HepG2 (cell line): ENCODE results near the gene TRA2B. TPM values are rescaled to one million over a fixed set of nuclear protein-coding genes. Genes with fewer than 3 reads are reported as not detected.

ENCODE experiments used
- ARHGAP35 ChIP-seq: sonication (generic); formaldehyde crosslinking; IDR thresholded peaks from 2 replicates; pipeline ENCODE4 v1.9.0; 2022; ENCODE audit warnings: mild to moderate bottlenecking, inconsistent platforms, moderate library complexity, missing genetic modification reagents, borderline replicate concordance
- ARID3A ChIP-seq: IDR thresholded peaks from 2 replicates; pipeline ENCODE4 v1.6.1; 2012; ENCODE audit warnings: low read depth, low read length, improper control_type of control experiment
- CREB1 ChIP-seq, 2 experiments: fragments of 450-650 bp in 1 of 2; IDR thresholded peaks; 2 replicates each; pipeline ENCODE4 v1.6.1; 2016 to 2017; ENCODE audit warnings: control low read depth in 1 of 2, mild to moderate bottlenecking in 1 of 2, missing compliant biosample characterization in 1 of 2, missing genetic modification characterization in 1 of 2
- KLF13 ChIP-seq: sonication (generic); formaldehyde crosslinking; IDR thresholded peaks from 2 replicates; pipeline ENCODE4 v1.4.0; 2020; ENCODE audit warnings: mild to moderate bottlenecking, missing genetic modification reagents
- RFXANK ChIP-seq: IDR thresholded peaks from 2 replicates; pipeline ENCODE4 v1.6.1; 2016
- TEAD3 ChIP-seq: optimal IDR thresholded peaks from 2 replicates; pipeline ENCODE3; 2016; ENCODE audit warnings: borderline replicate concordance
- ZBTB46 ChIP-seq: sonication (generic); formaldehyde crosslinking; IDR thresholded peaks from 2 replicates; pipeline ENCODE4 v1.4.0; 2020; ENCODE audit warnings: mild to moderate bottlenecking, missing genetic modification reagents, borderline replicate concordance
- ZBTB49 ChIP-seq: sonication (generic); formaldehyde crosslinking; IDR thresholded peaks from 2 replicates; pipeline ENCODE4 v1.4.0; 2020; ENCODE audit warnings: missing genetic modification reagents, borderline replicate concordance
- ZNF770 ChIP-seq: sonication (generic); formaldehyde crosslinking; IDR thresholded peaks from 2 replicates; pipeline ENCODE4 v1.5.0; 2020; ENCODE audit warnings: mild to moderate bottlenecking, missing genetic modification reagents
- polyA plus RNA-seq, 8 experiments: library from polyadenylated mRNA; depleted of rRNA in 3 of 8; stranded (reverse) in 7 of 8; unstranded in 1 of 8; fragments of >200 nt; fragmentation: Illumina TruSeq in 4 of 8; extraction: Trizol in 4 of 8; gene quantifications; 2 replicates each; pipeline versions ENCODE4 v1.2.1 to v1.2.3, GENCODE V29; 2011 to 2016; ENCODE audit warnings: low read depth in 4 of 8, missing spikeins in 1 of 8, mixed read lengths in 1 of 8; ENCODE audit not compliant: insufficient read depth in 1 of 8
- total RNA-seq, 5 experiments: library from RNA; depleted of rRNA; stranded (reverse); fragments of >200 nt; fragmentation: Illumina TruSeq; extraction: Trizol; gene quantifications; 2 replicates each; pipeline ENCODE4 v1.2.3, GENCODE V29; 2016; ENCODE audit warnings: low read depth in 1 of 5

The TRA2B gene
- total and polyA plus RNA-seq, 2 of the 13 experiments (the other 11 are each of a cell fraction or from before 2014, with no cell fraction given): 105 to 241 TPM

- TF ChIP-seq CREB1 (IDR thresholded peaks at IDR 0.05): no peak
- TF ChIP-seq CREB1 (CRISPR knock-in tag; IDR thresholded peaks at IDR 0.05): no peak
- no peak for TF ChIP-seq ARID3A
- TF ChIP-seq ARHGAP35: 0 out of 2 replicates have a peak, but pooled peaks have one; percentile 59
- TF ChIP-seq ZNF770 (CRISPR knock-in tag): no peak
- no peak for TF ChIP-seq ZBTB46 (CRISPR knock-in tag)
- peak; percentile 42 for TF ChIP-seq TEAD3 (CRISPR knock-in tag)
- 0 out of 2 replicates have a peak, but pooled peaks have one; percentile 46 for TF ChIP-seq KLF13
- no peak for TF ChIP-seq RFXANK (CRISPR knock-in tag)
- no peak for TF ChIP-seq ZBTB49 (CRISPR knock-in tag)
- TF ChIP-seq, all 625 proteins: peak for 148
These were observed 5.3 kb upstream of the TRA2B start (continued) for GRCh38 chr3:185942907-185943759.
